ENCODE data around the gene SMIM8. TPM values are rescaled to one million over a fixed set of nuclear protein-coding genes. Genes with fewer than 3 reads are reported as not detected.

Gene SMIM8
- total RNA-seq, 1 donor from 2014 or later: 31.7 TPM

- H3K27me3 Mint-ChIP-seq (ENCODE audit: insufficient read depth, low read depth): no peaks in the 10 kb centered on the region
- no peaks in the 10 kb centered on the region for H3K27me3 ChIP-seq
- H3K4me2 ChIP-seq: no peak overlapping the region
- H3K27ac Mint-ChIP-seq: no peak overlapping the region
- H3K9me3 ChIP-seq (ENCODE audit: low read depth): no peaks in the 10 kb centered on the region
- no peaks in the 10 kb centered on the region for H3F3A ChIP-seq (ENCODE audit: low read depth)
- H3K4me3 ChIP-seq: no peak overlapping the region
- no peaks in the 10 kb centered on the region for H3K36me3 ChIP-seq
- H3K27ac ChIP-seq: no peak overlapping the region
- H3K4me1 ChIP-seq: no peaks in the 10 kb centered on the region
- H3K79me2 ChIP-seq (ENCODE audit: low read depth): no peaks in the 10 kb centered on the region
- no peaks in the 10 kb centered on the region for H4K20me1 ChIP-seq (ENCODE audit: low read depth)
- no peaks in the 10 kb centered on the region for H3K4me1 Mint-ChIP-seq
- H3K9ac ChIP-seq: no peak overlapping the region
- H3K4me3 Mint-ChIP-seq: no peak overlapping the region
- no peak overlapping the region for H2AFZ ChIP-seq (replicated peaks)
- no peak for DNase-seq (ENCODE audit: low spot score)
- H3K9me3 Mint-ChIP-seq: no peaks in the 10 kb centered on the region
- no peak for TF ChIP-seq EZH2 (IDR thresholded peaks at IDR 0.05)
- TF ChIP-seq EZH2phosphoT487 (IDR thresholded peaks at IDR 0.05): no peak
- TF ChIP-seq CTCF (IDR thresholded peaks at IDR 0.05): peak; percentile 32
- no peaks in the 10 kb centered on the region for H3K36me3 Mint-ChIP-seq
These were observed 45.3 kb upstream of the SMIM8 start for GRCh38 chr6:87277123-87277522.

DNA sequence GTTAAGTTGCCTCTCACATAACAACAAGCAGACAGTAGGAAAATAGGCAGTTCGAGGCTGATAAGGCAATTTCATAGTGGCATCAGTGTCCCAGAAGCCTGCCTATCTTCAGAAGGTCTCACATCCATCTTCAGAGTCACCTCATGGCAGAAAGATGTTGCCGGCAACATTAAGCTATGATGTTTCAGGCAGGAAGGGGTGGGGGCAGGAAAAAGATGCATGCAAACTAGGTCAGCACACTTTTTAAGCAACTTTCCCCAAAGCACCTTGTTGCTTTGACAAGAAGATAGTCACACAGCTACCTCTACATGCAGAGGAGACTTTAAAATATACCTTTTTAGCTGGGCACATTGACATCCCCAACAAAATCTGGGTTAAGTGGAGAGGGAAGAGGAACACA lies 43.2 kb upstream of the SMIM8 start:
- H3K27ac ChIP-seq: no peak overlapping the region
- Mint-ChIP-seq H3K9me3 (no peaks in the 10 kb centered on the region), H3K4me1 (no peaks in the 10 kb centered on the region), H3K4me3 (no peak overlapping the region), H3K36me3 (no peaks in the 10 kb centered on the region), H3K27me3 (ENCODE audit: insufficient read depth, low read depth) (no peaks in the 10 kb centered on the region), H3K27ac (no peak overlapping the region)
- no peaks in the 10 kb centered on the region for H3F3A ChIP-seq (ENCODE audit: low read depth)
- H3K79me2 ChIP-seq (ENCODE audit: low read depth): no peaks in the 10 kb centered on the region
- no peaks in the 10 kb centered on the region for H3K36me3 ChIP-seq
- no peak overlapping the region for H2AFZ ChIP-seq (replicated peaks)
- no peak for DNase-seq (ENCODE audit: low spot score)
- H3K4me3 ChIP-seq: no peak overlapping the region
- TF ChIP-seq EZH2 (IDR thresholded peaks at IDR 0.05): no peak
- TF ChIP-seq EZH2phosphoT487 (IDR thresholded peaks at IDR 0.05): no peak
- no peak for TF ChIP-seq CTCF (IDR thresholded peaks at IDR 0.05)
- no peaks in the 10 kb centered on the region for H4K20me1 ChIP-seq (ENCODE audit: low read depth)
- no peaks in the 10 kb centered on the region for H3K27me3 ChIP-seq
- no peak overlapping the region for H3K4me2 ChIP-seq
- H3K9me3 ChIP-seq (ENCODE audit: low read depth): no peaks in the 10 kb centered on the region
- H3K9ac ChIP-seq: no peak overlapping the region
- peaks cover 6% of the 10 kb centered on the region for H3K4me1 ChIP-seq

- Histone ChIP-seq H3K4me3 (no peak overlapping the region), H3K9me3 (ENCODE audit: low read depth) (no peaks in the 10 kb centered on the region), H3K27ac (no peak overlapping the region), H3K9ac (no peak overlapping the region), H3K4me1 (peaks cover 6% of the 10 kb centered on the region), H3F3A (ENCODE audit: low read depth) (no peaks in the 10 kb centered on the region), H3K79me2 (ENCODE audit: low read depth) (no peaks in the 10 kb centered on the region), H4K20me1 (ENCODE audit: low read depth) (no peaks in the 10 kb centered on the region), H2AFZ (replicated peaks) (no peak overlapping the region), H3K27me3 (no peaks in the 10 kb centered on the region), H3K36me3 (no peaks in the 10 kb centered on the region), H3K4me2 (no peak overlapping the region)
- Mint-ChIP-seq H3K4me1 (no peaks in the 10 kb centered on the region), H3K4me3 (no peak overlapping the region), H3K36me3 (no peaks in the 10 kb centered on the region), H3K27me3 (ENCODE audit: insufficient read depth, low read depth) (no peaks in the 10 kb centered on the region), H3K27ac (no peak overlapping the region), H3K9me3 (no peaks in the 10 kb centered on the region)
- peak; percentile 4 for DNase-seq (ENCODE audit: low spot score)
- TF ChIP-seq EZH2 (IDR thresholded peaks at IDR 0.05): no peak
- no peak for TF ChIP-seq CTCF (IDR thresholded peaks at IDR 0.05)
- no peak for TF ChIP-seq EZH2phosphoT487 (IDR thresholded peaks at IDR 0.05)
These were observed 41.0 kb upstream of the SMIM8 start for GRCh38 chr6:87281426-87281825.

All from neural progenitor cell (in vitro differentiated cells).